ENCODE data around the gene NEK10. TPM values are rescaled to one million over a fixed set of nuclear protein-coding genes. Genes with fewer than 3 reads are reported as not detected.

NEK10 gene
- total and polyA plus RNA-seq, 2 donors (not counting 1 experiment from before 2014, with no cell fraction given), result 0.49 to 0.55 TPM

GRCh38 chr3:27165321-27165721 lies 203.9 kb downstream of the NEK10 start:
- POLR2A ChIA-PET, result no interaction called here
- no peaks in the 10 kb centered on the region for H3K27me3 Mint-ChIP-seq
- Histone ChIP-seq H3K4me2 (replicated peaks; ENCODE audit: low read depth, low read length, poor library complexity, severe bottlenecking) (no peak overlapping the region), H3K79me2 (ENCODE audit: control insufficient read depth, insufficient read depth, low read length) (no peaks in the 10 kb centered on the region), H4K20me1 (ENCODE audit: control insufficient read depth, insufficient read depth, low read length, poor library complexity, severe bottlenecking) (no peaks in the 10 kb centered on the region), H3K4me1 (ENCODE audit: control insufficient read depth in 2 of 2, insufficient read depth in 2 of 2, low read length in 2 of 2) (no peaks in the 10 kb centered on the region), H3K9ac (ENCODE audit: low read length) (no peak overlapping the region), H3K27me3 (replicated peaks in 1 of 4; ENCODE audit: control extremely low read depth in 1 of 4, control insufficient read depth in 3 of 4, insufficient read depth in 4 of 4, low read length in 3 of 4) (no peaks in the 10 kb centered on the region), H3K27ac (ENCODE audit: low read length in 2 of 2) (no peak overlapping the region), H3K4me3 (ENCODE audit: control extremely low read depth in 1 of 5, extremely low read depth in 1 of 5, insufficient read depth in 1 of 5, low read depth in 2 of 5, low read length in 4 of 5) (no peak overlapping the region), H3K9me3 (ENCODE audit: control extremely low read depth in 1 of 3, control insufficient read depth in 2 of 3, insufficient read depth in 1 of 3, low read length in 2 of 3) (no peaks in the 10 kb centered on the region), H2AFZ (ENCODE audit: insufficient read depth, low read depth, low read length, poor library complexity, severe bottlenecking) (no peak overlapping the region), H3K36me3 (replicated peaks in 1 of 2; ENCODE audit: control extremely low read depth in 1 of 2, control insufficient read depth in 1 of 2, extremely low read depth in 1 of 2, insufficient read depth in 2 of 2, low read length in 1 of 2) (no peaks in the 10 kb centered on the region)
- no CpG with 5 or more reads among the region's 2 CpGs for WGBS (ENCODE audit: insufficient coverage)
- H3K4me3 Mint-ChIP-seq, result no peak overlapping the region
- CTCF ChIA-PET, result no interaction called here
- no peaks in the 10 kb centered on the region for H3K9me3 Mint-ChIP-seq (ENCODE audit: insufficient read depth)
- DNase-seq (no peak), ATAC-seq (ENCODE audit: low read depth) (no peak)
- no peak overlapping the region for H3K27ac Mint-ChIP-seq
- no peaks in the 10 kb centered on the region for H3K4me1 Mint-ChIP-seq
- intact Hi-C loops (cut with micrococcal nuclease), result no loop called here
- TF ChIP-seq EZH2 (IDR thresholded peaks at IDR 0.05; ENCODE audit: borderline replicate concordance, insufficient read depth, low read depth, low read length, poor library complexity, severe bottlenecking) (no peak), CTCF (IDR thresholded peaks at IDR 0.05) (no peak)

- Mint-ChIP-seq H3K4me3 (no peak overlapping the region), H3K27ac (no peak overlapping the region), H3K9me3 (ENCODE audit: insufficient read depth) (peaks cover 10% of the 10 kb centered on the region), H3K27me3 (no peaks in the 10 kb centered on the region), H3K4me1 (no peaks in the 10 kb centered on the region)
- Histone ChIP-seq H3K27me3 (replicated peaks in 1 of 4; ENCODE audit: control extremely low read depth in 1 of 4, control insufficient read depth in 3 of 4, insufficient read depth in 4 of 4, low read length in 3 of 4) (no peaks in the 10 kb centered on the region), H3K4me2 (replicated peaks; ENCODE audit: low read depth, low read length, poor library complexity, severe bottlenecking) (no peak overlapping the region), H4K20me1 (ENCODE audit: control insufficient read depth, insufficient read depth, low read length, poor library complexity, severe bottlenecking) (no peaks in the 10 kb centered on the region), H3K4me1 (ENCODE audit: control insufficient read depth in 2 of 2, insufficient read depth in 2 of 2, low read length in 2 of 2) (no peaks in the 10 kb centered on the region), H3K79me2 (ENCODE audit: control insufficient read depth, insufficient read depth, low read length) (no peaks in the 10 kb centered on the region), H3K9ac (ENCODE audit: low read length) (no peak overlapping the region), H2AFZ (ENCODE audit: insufficient read depth, low read depth, low read length, poor library complexity, severe bottlenecking) (no peak overlapping the region), H3K36me3 (replicated peaks in 1 of 2; ENCODE audit: control extremely low read depth in 1 of 2, control insufficient read depth in 1 of 2, extremely low read depth in 1 of 2, insufficient read depth in 2 of 2, low read length in 1 of 2) (no peaks in the 10 kb centered on the region), H3K27ac (ENCODE audit: low read length in 2 of 2) (no peak overlapping the region), H3K4me3 (ENCODE audit: control extremely low read depth in 1 of 5, extremely low read depth in 1 of 5, insufficient read depth in 1 of 5, low read depth in 2 of 5, low read length in 4 of 5) (no peak overlapping the region), H3K9me3 (ENCODE audit: control extremely low read depth in 1 of 3, control insufficient read depth in 2 of 3, insufficient read depth in 1 of 3, low read length in 2 of 3) (no peaks in the 10 kb centered on the region)
- ChIA-PET CTCF (interaction anchor here (1.3 kb wide), 1 partner anchor 7 kb away, joined by 4 read pairs; no protein-coding TSS in a partner anchor), POLR2A (no interaction called here)
- no peak for TF ChIP-seq EZH2 (IDR thresholded peaks at IDR 0.05; ENCODE audit: borderline replicate concordance, insufficient read depth, low read depth, low read length, poor library complexity, severe bottlenecking)
- no peak for TF ChIP-seq CTCF (IDR thresholded peaks at IDR 0.05)
- no peak for DNase-seq
- ATAC-seq (ENCODE audit: low read depth), result no peak
- intact Hi-C loops (cut with micrococcal nuclease), result no loop called here
- 100% methylated on average over 1 of the region's 2 CpGs for WGBS (ENCODE audit: insufficient coverage)
These were observed 208.3 kb downstream of the NEK10 start for GRCh38 chr3:27160779-27161287.

Data from B cell (primary cell).